Activated CD4-positive, alpha-beta T cell treated with anti-CD3 and anti-CD28 coated beads for 36 hours (primary cell): ENCODE results near the gene RPTOR. TPM values are rescaled to one million over a fixed set of nuclear protein-coding genes. Genes with fewer than 3 reads are reported as not detected.

Source experiments
- ATAC-seq: fragments of 200-7000 bp; cut with Tn5 transposase; one replicate; pipeline ENCODE4 v1.10.0; 2021; ENCODE audit warnings: mild to moderate bottlenecking, moderate library complexity
- CTCF ChIA-PET: fragments of 350-600 bp; sonication (Branson Sonifier 250); formaldehyde crosslinking; loops from one replicate; lab custom pipeline; 2021; ENCODE audit warnings: antibody characterized with exemption; lab: Charles Lee
- POLR2A ChIA-PET: fragments of 350-600 bp; sonication (Branson Sonifier 250); formaldehyde crosslinking; loops from one replicate; lab custom pipeline; 2021; ENCODE audit warnings: antibody characterized with exemption, inconsistent platforms; lab: Charles Lee
- DNase-seq: peaks from one replicate; pipeline ENCODE4 v3.0.0-alpha.2; 2020
- H3K27ac Mint-ChIP-seq: one replicate; pipeline ENCODE4 v1.8.0; 2021; ENCODE audit warnings: mixed read lengths
- H3K27me3 Mint-ChIP-seq: one replicate; pipeline ENCODE4 v1.8.0; 2021; ENCODE audit warnings: mixed read lengths
- H3K36me3 Mint-ChIP-seq: one replicate; pipeline ENCODE4 v1.8.0; 2021; ENCODE audit warnings: low read depth, mixed read lengths
- H3K4me1 Mint-ChIP-seq: one replicate; pipeline ENCODE4 v1.8.0; 2021; ENCODE audit warnings: mixed read lengths
- H3K4me3 Mint-ChIP-seq: one replicate; pipeline ENCODE4 v1.8.0; 2021; ENCODE audit warnings: mild to moderate bottlenecking, moderate library complexity, mixed read lengths
- H3K9me3 Mint-ChIP-seq: one replicate; pipeline ENCODE4 v1.8.0; 2021; ENCODE audit warnings: low read depth, mixed read lengths
- intact Hi-C, 2 experiments: fragments of 100-400 bp; cut with DNase I in 1 of 2; cut with micrococcal nuclease in 1 of 2; formaldehyde crosslinking; loops; one replicate each; pipeline versions ENCODE4 v1.14.2 to v1.15.1; 2022 to 2024; cut with DNase I, micrococcal nuclease
- total RNA-seq, 2 experiments: library from RNA; stranded (reverse); gene quantifications; one replicate each; pipeline ENCODE4 v1.2.3, GENCODE V29; 2021

Gene RPTOR
- total RNA-seq, 2 experiments from 2014 or later = 48.6 to 58.1 TPM

- ATAC-seq (no peak), DNase-seq (no peak)
- intact Hi-C loops = loop anchor here in 1 of 2 experiments (5.0 kb wide), 1 partner anchor 83 kb away; no protein-coding TSS in a partner anchor
- ChIA-PET POLR2A (interaction anchor here (0.7 kb wide), 1 partner anchor 85 kb away, joined by 3 read pairs; no protein-coding TSS in a partner anchor), CTCF (no interaction called here)
- Mint-ChIP-seq H3K36me3 (peaks cover 6% of the 10 kb centered on the region), H3K4me3 (peak overlapping the region; percentile 10), H3K27me3 (no peaks in the 10 kb centered on the region), H3K4me1 (peaks cover 82% of the 10 kb centered on the region), H3K27ac (peak overlapping the region; percentile 15), H3K9me3 (no peaks in the 10 kb centered on the region)
Measured at GRCh38 chr17:80594431-80595269, 50.0 kb downstream of the RPTOR start.

DNA sequence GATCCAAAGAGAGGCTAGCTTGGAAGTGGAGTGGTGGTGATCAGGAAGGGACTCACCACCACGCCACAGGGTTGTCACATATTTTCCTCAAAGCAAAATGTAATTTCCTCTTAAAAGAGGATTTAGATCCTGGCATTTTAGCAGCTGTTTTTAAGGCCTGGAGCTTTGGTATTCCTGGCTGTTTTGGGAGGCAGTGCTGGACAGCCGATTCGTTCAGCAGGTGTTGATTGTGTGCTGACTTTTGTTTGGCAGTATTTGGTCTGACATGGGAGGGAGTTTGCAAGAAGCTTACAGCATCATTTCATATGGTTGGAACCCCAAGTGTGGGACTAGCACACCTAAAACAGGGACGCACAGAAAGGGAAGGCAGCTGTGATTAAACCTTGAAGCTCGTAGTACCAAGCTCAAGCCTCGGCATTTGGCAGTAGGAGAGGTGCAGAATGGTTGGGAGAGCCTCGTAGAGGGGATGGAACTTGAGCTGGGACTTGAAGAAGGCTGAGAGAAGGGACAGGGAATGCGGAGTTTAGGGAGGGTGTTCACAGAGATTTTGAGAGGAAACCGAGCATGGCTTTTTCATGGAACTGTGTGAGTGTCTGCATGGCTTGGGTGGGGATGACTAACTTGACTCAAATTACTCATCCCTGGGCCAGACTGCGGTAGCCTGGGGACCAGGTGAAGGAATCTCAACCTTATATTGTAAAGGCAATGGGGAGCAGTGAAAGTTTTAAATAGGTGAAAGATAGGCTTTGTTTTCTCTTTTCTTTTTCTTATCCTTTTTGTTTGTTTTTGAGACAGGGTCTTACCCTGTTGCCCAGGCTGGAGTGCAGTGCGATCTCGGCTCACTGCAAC is 52.3 kb downstream of the RPTOR start:
- Mint-ChIP-seq H3K27me3 (no peaks in the 10 kb centered on the region), H3K36me3 (peaks cover 16% of the 10 kb centered on the region), H3K4me1 (peaks cover 76% of the 10 kb centered on the region), H3K9me3 (no peaks in the 10 kb centered on the region), H3K27ac (peak overlapping the region; percentile 27), H3K4me3 (no peak overlapping the region)
- ChIA-PET POLR2A (interaction anchor here (0.9 kb wide), 1 partner anchor 9 kb away, joined by 3 read pairs; no protein-coding TSS in a partner anchor), CTCF (interaction anchor here (0.7 to 1.2 kb wide), 3 partner anchors 21 to 161 kb away, joined by 3 read pairs; no protein-coding TSS in a partner anchor)
- ATAC-seq (peak; percentile 89), DNase-seq (peak; percentile 54)
- intact Hi-C loops = loop anchor here in 1 of 2 experiments (5.0 kb wide), 1 partner anchor 80 kb away; no protein-coding TSS in a partner anchor

DNA sequence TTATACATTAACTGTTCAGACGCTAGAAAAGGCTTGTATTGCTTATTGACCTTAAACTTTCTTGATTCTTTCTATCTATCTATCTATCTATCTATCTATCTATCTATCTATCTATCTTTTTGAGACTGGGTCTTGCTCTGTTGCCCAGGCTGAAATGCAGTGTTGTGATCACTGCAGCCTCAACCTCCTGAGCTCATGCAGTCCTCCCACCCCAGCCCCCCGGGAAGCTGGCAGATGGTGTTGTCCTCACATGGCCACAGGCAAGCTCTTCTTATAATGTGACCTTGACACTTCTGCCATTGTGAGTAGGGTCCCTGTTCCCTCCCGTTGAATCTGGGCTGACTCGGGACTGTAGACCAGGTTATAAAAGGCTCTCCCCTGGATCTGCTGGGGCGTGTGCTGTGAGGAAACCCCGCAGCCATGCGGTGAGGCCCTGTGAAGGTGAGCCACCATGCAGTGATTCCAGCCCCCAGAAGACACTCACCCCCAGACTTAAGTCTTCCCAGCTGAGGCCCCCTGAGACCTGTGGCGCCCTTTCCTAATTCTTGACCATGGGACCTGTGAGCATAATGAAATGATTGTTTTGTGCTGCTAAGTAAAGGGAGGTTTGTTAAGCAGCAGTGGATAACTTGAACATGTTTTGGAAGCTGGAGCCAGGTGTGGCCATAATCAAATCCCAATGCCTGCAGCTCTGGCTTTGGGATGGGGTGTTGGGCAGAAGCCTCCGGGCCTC is 54.3 kb downstream of the RPTOR start:
- CTCF ChIA-PET = interaction anchor here (0.8 to 1.2 kb wide), 2 partner anchors 21 to 190 kb away, joined by 3 read pairs; no protein-coding TSS in a partner anchor
- intact Hi-C loops = loop anchor here in 1 of 2 experiments (5.0 kb wide), 1 partner anchor 78 kb away; no protein-coding TSS in a partner anchor
- Mint-ChIP-seq H3K9me3 (no peaks in the 10 kb centered on the region), H3K27ac (peak overlapping the region; percentile 45), H3K4me3 (no peak overlapping the region), H3K27me3 (no peaks in the 10 kb centered on the region), H3K4me1 (peaks cover 85% of the 10 kb centered on the region), H3K36me3 (peaks cover 26% of the 10 kb centered on the region)
- POLR2A ChIA-PET = no interaction called here
- ATAC-seq (no peak), DNase-seq (no peak)

GRCh38 chr17:80599546-80600305 is 55.1 kb downstream of the RPTOR start:
- Mint-ChIP-seq H3K4me1 (peaks cover 87% of the 10 kb centered on the region), H3K9me3 (no peaks in the 10 kb centered on the region), H3K27ac (peak overlapping the region; percentile 78), H3K27me3 (no peaks in the 10 kb centered on the region), H3K36me3 (peaks cover 31% of the 10 kb centered on the region), H3K4me3 (no peak overlapping the region)
- ATAC-seq (peak; percentile 48), DNase-seq (peak; percentile 35)
- ChIA-PET POLR2A (interaction anchor here (0.6 kb wide), 1 partner anchor 233 kb away, joined by 4 read pairs; no protein-coding TSS in a partner anchor), CTCF (interaction anchor here (0.6 to 0.8 kb wide), 3 partner anchors 24 to 205 kb away, joined by 3 read pairs; no protein-coding TSS in a partner anchor)
- intact Hi-C loops = loop anchor here in 1 of 2 experiments (5.0 to 10.0 kb wide), 2 partner anchors 78 to 295 kb away; no protein-coding TSS in a partner anchor

DNA sequence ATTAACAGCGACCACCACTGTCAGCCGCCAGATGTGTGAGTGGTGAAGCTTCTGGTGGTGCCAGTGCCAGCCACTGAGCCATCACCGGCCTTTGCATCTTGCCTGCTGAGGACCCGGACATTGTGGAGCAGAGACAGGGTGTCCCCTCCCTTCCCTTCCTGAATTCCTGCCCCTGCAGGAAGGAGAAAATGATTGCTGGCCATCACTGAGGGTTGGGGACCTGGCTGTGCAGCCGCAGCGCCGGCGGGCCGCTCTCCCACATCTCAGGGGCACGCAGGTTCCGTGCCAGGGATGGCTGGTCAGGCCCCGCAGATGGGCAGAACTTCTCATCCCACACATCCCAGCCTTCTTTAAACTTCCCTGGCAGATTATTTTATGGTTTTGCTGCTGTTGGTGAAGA is 56.5 kb downstream of the RPTOR start:
- ATAC-seq = no peak
- Mint-ChIP-seq H3K4me3 (no peak overlapping the region), H3K27ac (no peak overlapping the region), H3K27me3 (no peaks in the 10 kb centered on the region), H3K4me1 (peaks cover 89% of the 10 kb centered on the region), H3K9me3 (no peaks in the 10 kb centered on the region), H3K36me3 (peaks cover 38% of the 10 kb centered on the region)
- POLR2A ChIA-PET = no interaction called here
- intact Hi-C loops = loop anchor here in 1 of 2 experiments (10.0 kb wide), 1 partner anchor 294 kb away; no protein-coding TSS in a partner anchor
- DNase-seq = no peak
- CTCF ChIA-PET = no interaction called here

DNA sequence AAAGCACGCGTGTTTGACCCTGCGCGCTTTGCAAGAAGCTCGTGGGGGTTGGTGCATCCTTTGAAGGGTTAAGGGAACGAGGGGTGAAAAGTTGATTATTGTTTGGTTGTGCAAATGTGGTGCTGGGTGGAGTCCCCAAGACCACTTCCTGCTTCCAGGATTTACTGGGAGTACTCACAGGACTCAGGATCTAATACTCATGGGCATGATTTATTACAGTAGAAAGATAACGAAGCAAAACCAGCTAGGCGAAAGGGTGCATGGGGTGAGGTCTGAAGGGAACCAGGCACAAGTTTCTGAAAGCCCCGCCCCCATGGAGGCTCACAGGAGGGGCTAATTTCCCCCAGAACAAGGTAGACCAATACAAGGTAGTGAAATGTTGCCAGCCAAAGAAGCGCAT is 58.8 kb downstream of the RPTOR start:
- ChIA-PET CTCF (interaction anchor here (2.0 kb wide), 1 partner anchor 30 kb away, joined by 8 read pairs; no protein-coding TSS in a partner anchor), POLR2A (no interaction called here)
- H3K4me1 Mint-ChIP-seq = peaks cover 78% of the 10 kb centered on the region
- DNase-seq (no peak), ATAC-seq (no peak)
- no peaks in the 10 kb centered on the region for H3K9me3 Mint-ChIP-seq
- intact Hi-C loops = loop anchor here in 1 of 2 experiments (10.0 kb wide), 1 partner anchor 291 kb away; no protein-coding TSS in a partner anchor
- peak overlapping the region; percentile 69 for H3K27ac Mint-ChIP-seq
- no peaks in the 10 kb centered on the region for H3K27me3 Mint-ChIP-seq
- no peak overlapping the region for H3K4me3 Mint-ChIP-seq
- H3K36me3 Mint-ChIP-seq = peaks cover 34% of the 10 kb centered on the region

GRCh38 chr17:80604009-80604669 is 59.5 kb downstream of the RPTOR start:
- no peak for ATAC-seq
- Mint-ChIP-seq H3K4me1 (peaks cover 78% of the 10 kb centered on the region), H3K9me3 (no peaks in the 10 kb centered on the region), H3K36me3 (peaks cover 38% of the 10 kb centered on the region), H3K27me3 (no peaks in the 10 kb centered on the region), H3K4me3 (no peak overlapping the region), H3K27ac (peak overlapping the region; percentile 92)
- CTCF ChIA-PET = interaction anchor here (1.0 to 2.0 kb wide), 3 partner anchors 29 to 36 kb away, joined by 3 to 8 read pairs (median 5); no protein-coding TSS in a partner anchor
- DNase-seq = no peak
- POLR2A ChIA-PET = no interaction called here
- intact Hi-C loops = loop anchor here (2.0 to 10.0 kb wide), 4 partner anchors 13 to 291 kb away; no protein-coding TSS in a partner anchor

DNA sequence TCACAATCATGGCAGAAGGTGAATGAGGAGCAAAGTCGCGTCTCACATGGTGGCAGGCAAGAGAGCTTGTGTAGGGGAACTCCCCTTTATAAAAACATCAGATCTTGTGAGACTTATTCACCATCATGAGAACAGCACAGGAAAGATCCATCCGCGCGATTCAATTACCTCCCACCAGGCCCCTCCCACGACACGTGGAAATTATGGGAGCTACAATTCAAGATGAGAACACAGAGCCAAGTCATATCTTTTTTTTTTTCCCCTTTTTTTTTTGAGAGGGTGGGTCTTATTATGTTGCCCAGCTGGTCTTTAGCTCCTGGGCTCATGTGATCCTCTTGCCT is 60.0 kb downstream of the RPTOR start:
- CTCF ChIA-PET = interaction anchor here (1.0 to 2.0 kb wide), 6 partner anchors 29 to 294 kb away, joined by 3 to 8 read pairs (median 4); no protein-coding TSS in a partner anchor
- DNase-seq (peak; percentile 45), ATAC-seq (no peak)
- Mint-ChIP-seq H3K27ac (peak overlapping the region; percentile 92), H3K36me3 (peaks cover 38% of the 10 kb centered on the region), H3K4me1 (peaks cover 77% of the 10 kb centered on the region), H3K27me3 (no peaks in the 10 kb centered on the region), H3K4me3 (no peak overlapping the region), H3K9me3 (no peaks in the 10 kb centered on the region)
- POLR2A ChIA-PET = no interaction called here
- intact Hi-C loops = loop anchor here (1.0 to 10.0 kb wide), 10 partner anchors 14 to 342 kb away; partner anchors contain the start of gene RNF213 (in 1 of the 2)

- ATAC-seq (peak; percentile 100), DNase-seq (peak; percentile 89)
- H3K27me3 Mint-ChIP-seq = no peaks in the 10 kb centered on the region
- peaks cover 75% of the 10 kb centered on the region for H3K4me1 Mint-ChIP-seq
- CTCF ChIA-PET = interaction anchor here (0.7 to 2.0 kb wide), 10 partner anchors 15 to 293 kb away, joined by 3 to 9 read pairs (median 4); no protein-coding TSS in a partner anchor
- POLR2A ChIA-PET = interaction anchor here (0.6 to 1.2 kb wide), 8 partner anchors 9 to 333 kb away, joined by 3 to 5 read pairs (median 3); no protein-coding TSS in a partner anchor
- peak overlapping the region; percentile 37 for H3K4me3 Mint-ChIP-seq
- no peaks in the 10 kb centered on the region for H3K9me3 Mint-ChIP-seq
- peak overlapping the region; percentile 92 for H3K27ac Mint-ChIP-seq
- peaks cover 31% of the 10 kb centered on the region for H3K36me3 Mint-ChIP-seq
- intact Hi-C loops = loop anchor here (1.0 to 10.0 kb wide), 10 partner anchors 15 to 343 kb away; partner anchors contain the start of gene RNF213 (in 1 of the 2)
Measured at GRCh38 chr17:80605326-80606066, 60.9 kb downstream of the RPTOR start.
